ENCODE data around the gene RCAN1. TPM values are rescaled to one million over a fixed set of nuclear protein-coding genes. Genes with fewer than 3 reads are reported as not detected.

The RCAN1 gene
- total and polyA plus RNA-seq, 2 of the 13 experiments (the other 11 are each of a cell fraction or from before 2014, with no cell fraction given) = 9.4 to 34.1 TPM

DNA sequence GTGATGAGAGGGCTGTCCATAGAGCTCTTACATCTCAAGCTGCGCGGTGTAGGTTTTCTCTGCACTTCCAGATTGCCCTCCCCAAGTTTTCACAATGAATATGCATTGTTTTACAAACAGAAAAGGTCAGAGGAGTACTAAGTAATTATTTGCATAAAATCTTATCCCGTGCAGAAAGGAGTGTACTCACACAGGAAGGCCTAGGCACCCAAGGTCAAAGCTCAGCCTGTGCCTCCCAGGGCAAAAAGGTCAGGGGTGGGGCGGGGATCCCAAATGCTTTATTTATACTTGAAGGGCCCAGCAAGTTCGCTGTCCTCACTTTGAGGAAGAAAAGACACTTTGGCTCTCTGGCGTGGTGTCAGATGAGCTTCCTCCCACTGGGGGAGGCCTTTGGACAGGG lies 92.6 kb downstream of the RCAN1 start (continued):
- no peak for TF ChIP-seq TCF12 (IDR thresholded peaks at IDR 0.05)
- no peak for TF ChIP-seq TCF12 (CRISPR knock-in tag; IDR thresholded peaks at IDR 0.05)
- TF ChIP-seq, protein P1, sequence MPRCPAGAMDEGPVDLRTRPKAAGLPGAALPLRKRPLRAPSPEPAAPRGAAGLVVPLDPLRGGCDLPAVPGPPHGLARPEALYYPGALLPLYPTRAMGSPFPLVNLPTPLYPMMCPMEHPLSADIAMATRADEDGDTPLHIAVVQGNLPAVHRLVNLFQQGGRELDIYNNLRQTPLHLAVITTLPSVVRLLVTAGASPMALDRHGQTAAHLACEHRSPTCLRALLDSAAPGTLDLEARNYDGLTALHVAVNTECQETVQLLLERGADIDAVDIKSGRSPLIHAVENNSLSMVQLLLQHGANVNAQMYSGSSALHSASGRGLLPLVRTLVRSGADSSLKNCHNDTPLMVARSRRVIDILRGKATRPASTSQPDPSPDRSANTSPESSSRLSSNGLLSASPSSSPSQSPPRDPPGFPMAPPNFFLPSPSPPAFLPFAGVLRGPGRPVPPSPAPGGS (CRISPR knock-in tag; IDR thresholded peaks at IDR 0.05) = no peak
- no peak for TF ChIP-seq ZNF333 (CRISPR knock-in tag; IDR thresholded peaks at IDR 0.05; ENCODE audit: borderline replicate concordance)
- no peak for TF ChIP-seq ARNT (IDR thresholded peaks at IDR 0.05)
- TF ChIP-seq NCOA1 (CRISPR knock-in tag; IDR thresholded peaks at IDR 0.05) = no peak
- TF ChIP-seq, protein P2, sequence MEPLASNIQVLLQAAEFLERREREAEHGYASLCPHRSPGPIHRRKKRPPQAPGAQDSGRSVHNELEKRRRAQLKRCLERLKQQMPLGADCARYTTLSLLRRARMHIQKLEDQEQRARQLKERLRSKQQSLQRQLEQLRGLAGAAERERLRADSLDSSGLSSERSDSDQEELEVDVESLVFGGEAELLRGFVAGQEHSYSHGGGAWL (CRISPR knock-in tag; IDR thresholded peaks at IDR 0.05) = no peak
- TF ChIP-seq ZNF20 (CRISPR knock-in tag; IDR thresholded peaks at IDR 0.05) = no peak
- TF ChIP-seq, protein P3, sequence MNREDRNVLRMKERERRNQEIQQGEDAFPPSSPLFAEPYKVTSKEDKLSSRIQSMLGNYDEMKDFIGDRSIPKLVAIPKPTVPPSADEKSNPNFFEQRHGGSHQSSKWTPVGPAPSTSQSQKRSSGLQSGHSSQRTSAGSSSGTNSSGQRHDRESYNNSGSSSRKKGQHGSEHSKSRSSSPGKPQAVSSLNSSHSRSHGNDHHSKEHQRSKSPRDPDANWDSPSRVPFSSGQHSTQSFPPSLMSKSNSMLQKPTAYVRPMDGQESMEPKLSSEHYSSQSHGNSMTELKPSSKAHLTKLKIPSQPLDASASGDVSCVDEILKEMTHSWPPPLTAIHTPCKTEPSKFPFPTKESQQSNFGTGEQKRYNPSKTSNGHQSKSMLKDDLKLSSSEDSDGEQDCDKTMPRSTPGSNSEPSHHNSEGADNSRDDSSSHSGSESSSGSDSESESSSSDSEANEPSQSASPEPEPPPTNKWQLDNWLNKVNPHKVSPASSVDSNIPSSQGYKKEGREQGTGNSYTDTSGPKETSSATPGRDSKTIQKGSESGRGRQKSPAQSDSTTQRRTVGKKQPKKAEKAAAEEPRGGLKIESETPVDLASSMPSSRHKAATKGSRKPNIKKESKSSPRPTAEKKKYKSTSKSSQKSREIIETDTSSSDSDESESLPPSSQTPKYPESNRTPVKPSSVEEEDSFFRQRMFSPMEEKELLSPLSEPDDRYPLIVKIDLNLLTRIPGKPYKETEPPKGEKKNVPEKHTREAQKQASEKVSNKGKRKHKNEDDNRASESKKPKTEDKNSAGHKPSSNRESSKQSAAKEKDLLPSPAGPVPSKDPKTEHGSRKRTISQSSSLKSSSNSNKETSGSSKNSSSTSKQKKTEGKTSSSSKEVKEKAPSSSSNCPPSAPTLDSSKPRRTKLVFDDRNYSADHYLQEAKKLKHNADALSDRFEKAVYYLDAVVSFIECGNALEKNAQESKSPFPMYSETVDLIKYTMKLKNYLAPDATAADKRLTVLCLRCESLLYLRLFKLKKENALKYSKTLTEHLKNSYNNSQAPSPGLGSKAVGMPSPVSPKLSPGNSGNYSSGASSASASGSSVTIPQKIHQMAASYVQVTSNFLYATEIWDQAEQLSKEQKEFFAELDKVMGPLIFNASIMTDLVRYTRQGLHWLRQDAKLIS (CRISPR knock-in tag; IDR thresholded peaks at IDR 0.05) = no peak
- no peak for TF ChIP-seq NBN (conservative IDR thresholded peaks at IDR 0.05)
- TF ChIP-seq EED (CRISPR knock-in tag; IDR thresholded peaks at IDR 0.05) = no peak
- peak; percentile 40; the same call in 1 of the 2 replicates for TF ChIP-seq GABPB1 (CRISPR knock-in tag; IDR thresholded peaks at IDR 0.05)
- TF ChIP-seq, protein P4, sequence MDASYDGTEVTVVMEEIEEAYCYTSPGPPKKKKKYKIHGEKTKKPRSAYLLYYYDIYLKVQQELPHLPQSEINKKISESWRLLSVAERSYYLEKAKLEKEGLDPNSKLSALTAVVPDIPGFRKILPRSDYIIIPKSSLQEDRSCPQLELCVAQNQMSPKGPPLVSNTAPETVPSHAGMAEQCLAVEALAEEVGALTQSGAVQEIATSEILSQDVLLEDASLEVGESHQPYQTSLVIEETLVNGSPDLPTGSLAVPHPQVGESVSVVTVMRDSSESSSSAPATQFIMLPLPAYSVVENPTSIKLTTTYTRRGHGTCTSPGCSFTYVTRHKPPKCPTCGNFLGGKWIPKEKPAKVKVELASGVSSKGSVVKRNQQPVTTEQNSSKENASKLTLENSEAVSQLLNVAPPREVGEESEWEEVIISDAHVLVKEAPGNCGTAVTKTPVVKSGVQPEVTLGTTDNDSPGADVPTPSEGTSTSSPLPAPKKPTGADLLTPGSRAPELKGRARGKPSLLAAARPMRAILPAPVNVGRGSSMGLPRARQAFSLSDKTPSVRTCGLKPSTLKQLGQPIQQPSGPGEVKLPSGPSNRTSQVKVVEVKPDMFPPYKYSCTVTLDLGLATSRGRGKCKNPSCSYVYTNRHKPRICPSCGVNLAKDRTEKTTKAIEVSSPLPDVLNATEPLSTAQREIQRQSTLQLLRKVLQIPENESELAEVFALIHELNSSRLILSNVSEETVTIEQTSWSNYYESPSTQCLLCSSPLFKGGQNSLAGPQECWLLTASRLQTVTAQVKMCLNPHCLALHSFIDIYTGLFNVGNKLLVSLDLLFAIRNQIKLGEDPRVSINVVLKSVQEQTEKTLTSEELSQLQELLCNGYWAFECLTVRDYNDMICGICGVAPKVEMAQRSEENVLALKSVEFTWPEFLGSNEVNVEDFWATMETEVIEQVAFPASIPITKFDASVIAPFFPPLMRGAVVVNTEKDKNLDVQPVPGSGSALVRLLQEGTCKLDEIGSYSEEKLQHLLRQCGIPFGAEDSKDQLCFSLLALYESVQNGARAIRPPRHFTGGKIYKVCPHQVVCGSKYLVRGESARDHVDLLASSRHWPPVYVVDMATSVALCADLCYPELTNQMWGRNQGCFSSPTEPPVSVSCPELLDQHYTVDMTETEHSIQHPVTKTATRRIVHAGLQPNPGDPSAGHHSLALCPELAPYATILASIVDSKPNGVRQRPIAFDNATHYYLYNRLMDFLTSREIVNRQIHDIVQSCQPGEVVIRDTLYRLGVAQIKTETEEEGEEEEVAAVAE (CRISPR knock-in tag; IDR thresholded peaks at IDR 0.05; ENCODE audit: borderline replicate concordance) = no peak
- TF ChIP-seq, protein P5, sequence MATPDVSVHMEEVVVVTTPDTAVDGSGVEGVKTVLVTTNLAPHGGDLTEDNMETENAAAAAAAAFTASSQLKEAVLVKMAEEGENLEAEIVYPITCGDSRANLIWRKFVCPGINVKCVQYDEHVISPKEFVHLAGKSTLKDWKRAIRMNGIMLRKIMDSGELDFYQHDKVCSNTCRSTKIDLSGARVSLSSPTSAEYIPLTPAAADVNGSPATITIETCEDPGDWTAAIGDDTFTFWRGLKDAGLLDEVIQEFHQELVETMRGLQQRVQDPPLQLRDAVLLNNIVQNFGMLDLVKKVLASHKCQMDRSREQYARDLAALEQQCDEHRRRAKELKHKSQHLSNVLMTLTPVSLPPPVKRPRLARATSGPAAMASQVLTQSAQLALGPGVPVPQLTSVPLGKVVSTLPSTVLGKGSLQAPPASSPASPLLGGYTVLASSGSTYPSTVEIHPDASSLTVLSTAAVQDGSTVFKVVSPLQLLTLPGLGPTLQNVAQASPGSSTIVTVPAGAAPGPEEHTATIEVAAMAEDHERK (CRISPR knock-in tag; IDR thresholded peaks at IDR 0.05; ENCODE audit: low read depth) = no peak
- TF ChIP-seq ZNF619 (CRISPR knock-in tag; IDR thresholded peaks at IDR 0.05) = no peak
- TF ChIP-seq ZNF766 (CRISPR knock-in tag; IDR thresholded peaks at IDR 0.05; ENCODE audit: borderline replicate concordance) = no peak
- TF ChIP-seq FOXP1 (IDR thresholded peaks at IDR 0.05) = no peak
- TF ChIP-seq FOXP1 (CRISPR knock-in tag; IDR thresholded peaks at IDR 0.05) = peak; percentile 80
- TF ChIP-seq BCL6 (CRISPR knock-in tag; IDR thresholded peaks at IDR 0.05) = peak; percentile 84
- no peak for TF ChIP-seq KAT2B (IDR thresholded peaks at IDR 0.05; ENCODE audit: borderline replicate concordance, low read depth, low read length)
- TF ChIP-seq ZNF777 (CRISPR knock-in tag; IDR thresholded peaks at IDR 0.05) = no peak
- no peak for TF ChIP-seq PCBP2 (optimal IDR thresholded peaks at IDR 0.05; ENCODE audit: low read depth, low read length, poor library complexity, severe bottlenecking)

All from HepG2 (cell line).